Endothelial cell of umbilical vein (primary cell): ENCODE results near the gene ZBTB7B. TPM values are rescaled to one million over a fixed set of nuclear protein-coding genes. Genes with fewer than 3 reads are reported as not detected.

Source experiments
- BruUV-seq: library from RNA; stranded (reverse); fragments of 400-500 nt; replicated peaks from 2 replicates; lab custom pipeline; 2021; lab: Mats Ljungman, UMichigan
- CTCF ChIA-PET: fragments of 300-600, 350-600 bp; sonication (Branson Sonifier 250); formaldehyde crosslinking; loops from one replicate; lab custom pipeline; 2021; ENCODE audit warnings: antibody characterized with exemption, inconsistent platforms; lab: Charles Lee
- POLR2A ChIA-PET: fragments of 300-600, 350-600 bp; sonication (Branson Sonifier 250); formaldehyde crosslinking; loops from one replicate; lab custom pipeline; 2021; ENCODE audit warnings: antibody characterized with exemption, inconsistent platforms; lab: Charles Lee
- DNase-seq: peaks from one replicate; pipeline ENCODE4 v3.0.0-alpha.2; 2011; ENCODE audit warnings: low read depth, low spot score
- FAIRE-seq: peaks from 2 replicates; lab custom pipeline; 2011; peaks lifted over from hg19 to GRCh38; lab: Jason Lieb, UNC
- H2AFZ ChIP-seq: 2 replicates; pipeline ENCODE4 v1.6.0; 2012; ENCODE audit warnings: low read depth, low read length, control low read depth, inconsistent platforms
- H3K27ac ChIP-seq: 2 replicates; pipeline ENCODE4 v1.5.1; 2011; ENCODE audit warnings: low read depth, mild to moderate bottlenecking, control low read depth, low read length, moderate library complexity; ENCODE audit not compliant: insufficient read depth
- H3K27me3 ChIP-seq, 2 experiments: 2 replicates each; pipeline versions ENCODE4 v1.6.0 to v1.6.1; 2011; ENCODE audit warnings: low read length in 2 of 2, mixed read lengths in 1 of 2; ENCODE audit not compliant: control insufficient read depth in 2 of 2, insufficient read depth in 2 of 2
- H3K36me3 ChIP-seq, 2 experiments: 2 replicates in 1 of 2; 3 replicates in 1 of 2; pipeline ENCODE4 v1.5.1; 2011; ENCODE audit warnings: low read length in 2 of 2, mild to moderate bottlenecking in 1 of 2, moderate library complexity in 1 of 2; ENCODE audit not compliant: control insufficient read depth in 2 of 2, insufficient read depth in 2 of 2; ENCODE audit errors: extremely low read depth in 1 of 2
- H3K4me1 ChIP-seq: 3 replicates; pipeline ENCODE4 v1.5.1; 2011; ENCODE audit warnings: mild to moderate bottlenecking, low read length; ENCODE audit not compliant: control insufficient read depth, insufficient read depth; ENCODE audit errors: extremely low read depth
- H3K4me2 ChIP-seq: 2 replicates; pipeline ENCODE4 v1.6.1; 2011; ENCODE audit warnings: low read length, control low read depth, mixed read lengths; ENCODE audit not compliant: insufficient read depth
- H3K4me3 ChIP-seq, 3 experiments: fragments of 200-600 bp in 1 of 3; sonication (generic), shearing (Covaris generic) in 1 of 3; replicated peaks in 1 of 3; 2 replicates each; pipeline ENCODE4 v1.5.1; 2011 to 2016; ENCODE audit warnings: control low read depth in 3 of 3, low read length in 3 of 3, mild to moderate bottlenecking in 2 of 3, inconsistent platforms in 1 of 3, low read depth in 1 of 3, moderate library complexity in 1 of 3; ENCODE audit not compliant: insufficient read depth in 1 of 3
- H3K79me2 ChIP-seq: 2 replicates; pipeline ENCODE4 v1.6.0; 2012; ENCODE audit warnings: low read length, inconsistent platforms; ENCODE audit not compliant: control insufficient read depth, insufficient read depth
- H3K9ac ChIP-seq: replicated peaks from 2 replicates; pipeline ENCODE3; 2011; ENCODE audit warnings: low read length, control low read depth; ENCODE audit not compliant: insufficient read depth; ENCODE audit errors: extremely low read depth
- H3K9me1 ChIP-seq: replicated peaks from 3 replicates; pipeline ENCODE4 v1.6.0; 2011; ENCODE audit warnings: mild to moderate bottlenecking, low read length; ENCODE audit not compliant: control insufficient read depth, insufficient read depth; ENCODE audit errors: extremely low read depth
- H3K9me3 ChIP-seq: replicated peaks from 2 replicates; pipeline ENCODE4 v1.5.1; 2012; ENCODE audit warnings: low read length, inconsistent platforms; ENCODE audit not compliant: control insufficient read depth, insufficient read depth
- H4K20me1 ChIP-seq: replicated peaks from 2 replicates; pipeline ENCODE3; 2011; ENCODE audit warnings: mild to moderate bottlenecking, low read length; ENCODE audit not compliant: control insufficient read depth, insufficient read depth; ENCODE audit errors: extremely low read depth
- CTCF ChIP-seq, 2 donors: IDR thresholded peaks; 1 replicate in 1 of 2; 2 replicates in 1 of 2; pipeline ENCODE4 v1.5.1; 2011; ENCODE audit warnings: low read length in 2 of 2, mild to moderate bottlenecking in 2 of 2, moderate library complexity in 2 of 2, control low read depth in 1 of 2, inconsistent platforms in 1 of 2, low read depth in 1 of 2; ENCODE audit not compliant: insufficient read depth in 1 of 2; ENCODE audit errors: extremely low read depth in 1 of 2
- EZH2 ChIP-seq: IDR thresholded peaks from 2 replicates; pipeline ENCODE4 v1.6.1; 2012; ENCODE audit warnings: borderline replicate concordance, low read depth, mild to moderate bottlenecking, moderate library complexity, low read length, inconsistent platforms; ENCODE audit not compliant: severe bottlenecking
- FOS ChIP-seq: IDR thresholded peaks from 2 replicates; pipeline ENCODE4 v1.6.1; 2011; ENCODE audit warnings: mild to moderate bottlenecking, low read length, moderate library complexity, borderline replicate concordance; ENCODE audit not compliant: insufficient read depth
- GATA2 ChIP-seq: IDR thresholded peaks from 2 replicates; pipeline ENCODE4 v1.7.0; 2011; ENCODE audit warnings: low read depth, mild to moderate bottlenecking, moderate library complexity, mixed read lengths, low read length; ENCODE audit not compliant: insufficient read length, insufficient read depth
- JUN ChIP-seq: IDR thresholded peaks from 2 replicates; pipeline ENCODE4 v1.6.1; 2011; ENCODE audit warnings: borderline replicate concordance, low read depth; ENCODE audit not compliant: insufficient read length, insufficient read depth
- MAX ChIP-seq: IDR thresholded peaks from 2 replicates; pipeline ENCODE4 v1.6.1; 2011; ENCODE audit not compliant: insufficient read depth, insufficient read length
- MYC ChIP-seq: IDR thresholded peaks from one replicate; pipeline ENCODE4 v1.6.1; 2011; ENCODE audit warnings: mild to moderate bottlenecking, low read depth, low read length
- POLR2A ChIP-seq: IDR thresholded peaks from 2 replicates; pipeline ENCODE4 v1.6.1; 2012; ENCODE audit warnings: low read depth, mild to moderate bottlenecking, control low read depth, low read length
- POLR2AphosphoS5 ChIP-seq: IDR thresholded peaks from 2 replicates; pipeline ENCODE4 v1.6.1; 2012; ENCODE audit warnings: low read depth, mild to moderate bottlenecking, control low read depth, low read length, moderate library complexity; ENCODE audit not compliant: insufficient read depth
- dilution Hi-C: fragments of 300-500 bp; cut with MboI; formaldehyde crosslinking; loops from one replicate; pipeline ENCODE4 v1.15.0; 2019; ENCODE audit warnings: low sequenced_read_pairs; ENCODE audit not compliant: extremely low pct_ligation_motif_present
- intact Hi-C: fragments of 100-400 bp; cut with micrococcal nuclease; formaldehyde crosslinking; loops from one replicate; pipeline ENCODE4 v1.10.0; 2022
- polyA plus RNA-seq, 4 experiments: library from polyadenylated mRNA; depleted of rRNA in 3 of 4; stranded (reverse) in 3 of 4; unstranded in 1 of 4; fragments of >200 nt; gene quantifications; 2 replicates each; pipeline versions ENCODE4 v1.2.1 to v1.2.3, GENCODE V29; 2011 to 2012; ENCODE audit warnings: missing spikeins in 1 of 4
- total RNA-seq: library from RNA; stranded (reverse); gene quantifications from 2 replicates; pipeline ENCODE4 v1.2.3, GENCODE V29; 2021

Gene ZBTB7B
- total and polyA plus RNA-seq, 2 donors (not counting 3 experiments of a cell fraction or from before 2014, with no cell fraction given), result 20.0 to 26.2 TPM

- Histone ChIP-seq H3K9ac (no peak overlapping the region), H3K4me3 (no peak overlapping the region), H3K79me2 (peaks cover 55% of the 10 kb centered on the region), H2AFZ (no peak overlapping the region), H3K4me1 (peaks cover 55% of the 10 kb centered on the region), H4K20me1 (no peaks in the 10 kb centered on the region), H3K9me3 (no peaks in the 10 kb centered on the region), H3K36me3 (peaks cover 19 to 39% of the 10 kb centered on the region in 2 experiments), H3K9me1 (no peaks in the 10 kb centered on the region), H3K27me3 (no peaks in the 10 kb centered on the region), H3K4me2 (no peak overlapping the region), H3K27ac (no peak overlapping the region)
- intact Hi-C loops, result no loop called here
- CTCF ChIA-PET, result interaction anchor here (1.9 to 4.0 kb wide), 2 partner anchors 30 to 53 kb away, joined by 7 to 48 read pairs; partner anchors contain the start of gene LENEP
- POLR2A ChIA-PET, result interaction anchor here (1.9 kb wide), 1 partner anchor 9 kb away, joined by 4 read pairs; the partner anchor contains the start of gene PBXIP1
- DNase-seq (no peak), FAIRE-seq (no peak)
- no TSS peak for BruUV-seq
- dilution Hi-C loops, result no loop called here
- TF ChIP-seq EZH2 (no peak), FOS (no peak)
Measured at GRCh38 chr1:154964359-154964758, 38.2 kb upstream of the ZBTB7B start.

GRCh38 chr1:154966111-154966510 lies 36.5 kb upstream of the ZBTB7B start:
- H3K79me2 ChIP-seq, result peaks cover 59% of the 10 kb centered on the region
- FAIRE-seq (no peak), DNase-seq (no peak)
- H4K20me1 ChIP-seq, result no peaks in the 10 kb centered on the region
- H3K9me1 ChIP-seq, result no peaks in the 10 kb centered on the region
- intact Hi-C loops, result no loop called here
- peaks cover 19 to 39% of the 10 kb centered on the region in 2 experiments for H3K36me3 ChIP-seq
- peaks cover 54% of the 10 kb centered on the region for H3K4me1 ChIP-seq
- dilution Hi-C loops, result no loop called here
- no peak overlapping the region for H3K4me3 ChIP-seq
- no peaks in the 10 kb centered on the region for H3K27me3 ChIP-seq
- POLR2A ChIA-PET, result interaction anchor here (1.9 kb wide), 1 partner anchor 10 kb away, joined by 4 read pairs; the partner anchor contains the start of gene PBXIP1
- TF ChIP-seq FOS, result no peak
- no peak for TF ChIP-seq MYC
- TF ChIP-seq JUN, result no peak
- no peak for TF ChIP-seq MAX
- TF ChIP-seq POLR2A, result no peak
- no peak for TF ChIP-seq EZH2
- no peak for TF ChIP-seq POLR2AphosphoS5
- no peak for TF ChIP-seq CTCF (IDR thresholded peaks at IDR 0.05; ENCODE audit: extremely low read depth in 1 of 2, insufficient read depth in 1 of 2, low read depth in 1 of 2, low read length in 2 of 2)
- no peak for TF ChIP-seq GATA2
- no peak overlapping the region for H3K4me2 ChIP-seq
- no peak overlapping the region for H3K9ac ChIP-seq
- H2AFZ ChIP-seq, result no peak overlapping the region
- no TSS peak for BruUV-seq
- CTCF ChIA-PET, result interaction anchor here (1.9 to 2.2 kb wide), 3 partner anchors 27 to 51 kb away, joined by 5 to 8 read pairs (median 7); partner anchors contain the start of gene LENEP
- H3K27ac ChIP-seq, result no peak overlapping the region
- H3K9me3 ChIP-seq, result no peaks in the 10 kb centered on the region
